Hematopoietic multipotent progenitor cell treated with erythropoietin and hydrocortisone succinate and interleukin-3 and kit ligand, for 17 days (in vitro differentiated cells): ENCODE data around the gene JMJD4.
A peak's percentile ranks its signal among the peaks of the same experiment; 100 is the strongest.

Experiments used
- DNase-seq: peaks from one replicate; pipeline ENCODE4 v3.0.0-alpha.2; 2015; ENCODE audit warnings: low spot score

The JMJD4 gene

DNA sequence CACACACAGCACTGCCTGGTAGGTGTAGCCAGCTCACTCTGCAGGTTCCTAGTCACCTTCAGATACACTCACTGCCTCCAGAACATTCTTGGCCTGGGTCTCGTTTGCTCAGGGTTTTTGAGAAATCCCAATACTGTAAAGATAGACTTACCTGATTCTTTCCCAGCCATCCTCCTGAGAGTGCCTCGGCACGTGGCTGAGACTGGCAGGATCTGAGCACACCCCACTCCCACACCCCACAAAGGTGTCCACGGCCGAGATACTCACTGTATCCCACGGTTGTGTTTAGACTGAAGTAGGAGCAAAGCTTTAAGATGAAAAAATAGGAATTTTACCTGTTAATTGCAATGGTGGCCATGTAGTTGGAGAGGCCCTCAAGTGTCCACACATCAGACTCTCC is 33.5 kb upstream of the JMJD4 start:
- DNase-seq: no peak

DNA sequence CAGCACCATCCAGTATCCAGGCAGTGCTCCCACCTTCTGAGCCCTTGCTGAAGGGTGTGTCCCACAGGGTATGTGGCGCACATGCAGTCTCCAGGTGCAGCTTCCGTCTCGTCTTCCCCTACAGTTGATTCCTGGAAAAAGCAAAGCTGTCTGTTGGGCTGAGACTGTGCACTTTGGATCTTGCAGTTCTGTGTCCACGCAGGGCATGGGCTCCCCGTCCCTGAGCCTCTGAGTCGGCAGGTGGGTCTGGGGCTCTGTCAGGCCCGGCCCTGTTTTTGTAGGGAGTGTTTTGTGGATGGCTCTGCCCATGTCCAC is 33.0 kb upstream of the JMJD4 start:
- no peak for DNase-seq

DNA sequence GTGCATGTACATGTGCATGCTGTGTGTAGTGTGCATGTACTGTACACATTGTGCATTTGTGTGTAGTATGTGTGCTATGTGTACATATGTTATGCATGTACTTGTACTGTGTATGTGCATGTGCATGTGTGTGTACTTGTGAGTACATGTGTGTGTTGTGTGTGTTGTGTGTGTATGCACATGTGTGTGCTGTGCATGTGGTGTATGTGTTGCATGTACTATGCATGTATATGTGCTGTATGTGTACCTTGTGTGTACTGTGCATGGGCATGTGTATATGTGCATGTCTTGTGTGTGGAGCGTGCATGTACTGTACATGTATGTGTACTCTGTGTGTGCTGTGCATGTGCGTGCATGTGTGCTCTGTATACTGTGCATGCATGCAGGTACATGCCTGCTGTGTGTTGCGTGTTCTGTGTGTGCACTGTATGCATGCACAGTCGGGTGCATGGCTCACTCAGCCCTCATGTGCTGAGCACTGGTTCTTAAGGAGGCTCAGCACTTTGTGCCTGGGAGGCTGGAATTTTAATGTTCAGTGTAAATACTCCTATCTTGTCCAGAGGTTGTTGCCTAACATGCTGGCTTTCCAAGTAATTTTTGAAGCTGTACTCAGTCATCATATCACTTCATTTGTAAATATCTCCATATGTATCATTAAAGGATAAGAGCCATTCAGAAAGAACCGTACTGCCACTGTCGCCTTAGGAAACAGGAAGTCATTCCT is 32.5 kb upstream of the JMJD4 start:
- no peak for DNase-seq

DNA sequence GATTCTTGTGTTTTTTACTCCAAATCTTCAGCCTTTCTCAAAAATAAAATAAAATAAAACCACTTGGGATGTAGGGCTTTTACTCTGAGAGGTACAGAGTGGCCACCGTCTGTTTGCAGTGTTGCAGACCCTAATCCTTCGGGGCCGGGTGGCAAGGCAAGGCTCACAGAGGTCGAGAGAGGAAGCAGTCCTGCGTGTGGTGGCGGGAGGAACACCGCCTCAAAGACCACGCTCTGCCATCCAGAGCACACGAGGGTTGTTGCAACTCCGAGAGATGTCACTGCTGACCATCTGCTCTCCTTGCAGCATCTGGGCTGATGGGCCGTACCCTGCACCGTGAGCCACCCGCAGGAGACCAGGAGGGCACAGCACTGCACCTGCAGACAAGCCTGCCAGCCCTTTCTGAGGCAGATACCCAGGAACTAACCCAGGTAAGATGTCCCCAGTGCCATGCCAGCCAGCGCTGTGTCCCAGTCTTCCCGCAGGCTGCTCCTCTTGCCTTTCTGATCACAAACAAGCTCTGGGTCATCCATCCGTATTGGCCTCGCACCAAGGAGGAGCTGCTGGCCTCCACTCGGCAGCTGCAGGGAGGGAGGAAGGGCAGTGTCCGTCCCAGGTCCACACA is 31.7 kb upstream of the JMJD4 start:
- DNase-seq: no peak

DNA sequence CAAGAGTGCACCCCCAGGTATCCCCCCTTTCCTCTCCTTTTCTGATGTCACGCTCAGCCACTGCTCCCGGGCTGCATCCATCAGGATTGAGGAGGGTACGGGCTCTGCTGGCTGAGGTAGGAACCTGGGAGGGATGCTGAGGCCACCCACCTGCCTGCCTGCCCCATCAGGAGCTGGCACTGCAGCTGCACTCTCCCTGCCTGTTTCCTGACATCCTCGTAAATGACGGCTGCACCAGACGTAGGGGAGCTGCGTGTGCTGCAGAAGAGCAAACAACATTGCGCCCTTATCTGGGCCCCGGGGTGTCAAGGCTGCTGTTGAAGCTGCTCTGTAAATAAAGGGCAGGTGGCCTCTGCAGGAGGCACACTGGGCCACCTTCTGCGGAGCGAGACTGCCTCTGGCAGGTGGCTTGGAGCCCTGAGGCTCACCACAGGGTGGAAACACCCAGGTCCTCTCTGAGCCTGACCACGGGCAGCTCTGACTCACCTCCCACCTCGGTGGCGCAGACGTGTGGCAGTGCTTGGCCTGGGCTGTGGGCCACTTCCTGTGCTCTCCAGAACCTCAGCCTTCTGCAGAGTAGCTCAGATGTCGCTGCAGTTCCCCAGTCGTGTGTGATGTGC is 31.0 kb upstream of the JMJD4 start:
- no peak for DNase-seq

DNA sequence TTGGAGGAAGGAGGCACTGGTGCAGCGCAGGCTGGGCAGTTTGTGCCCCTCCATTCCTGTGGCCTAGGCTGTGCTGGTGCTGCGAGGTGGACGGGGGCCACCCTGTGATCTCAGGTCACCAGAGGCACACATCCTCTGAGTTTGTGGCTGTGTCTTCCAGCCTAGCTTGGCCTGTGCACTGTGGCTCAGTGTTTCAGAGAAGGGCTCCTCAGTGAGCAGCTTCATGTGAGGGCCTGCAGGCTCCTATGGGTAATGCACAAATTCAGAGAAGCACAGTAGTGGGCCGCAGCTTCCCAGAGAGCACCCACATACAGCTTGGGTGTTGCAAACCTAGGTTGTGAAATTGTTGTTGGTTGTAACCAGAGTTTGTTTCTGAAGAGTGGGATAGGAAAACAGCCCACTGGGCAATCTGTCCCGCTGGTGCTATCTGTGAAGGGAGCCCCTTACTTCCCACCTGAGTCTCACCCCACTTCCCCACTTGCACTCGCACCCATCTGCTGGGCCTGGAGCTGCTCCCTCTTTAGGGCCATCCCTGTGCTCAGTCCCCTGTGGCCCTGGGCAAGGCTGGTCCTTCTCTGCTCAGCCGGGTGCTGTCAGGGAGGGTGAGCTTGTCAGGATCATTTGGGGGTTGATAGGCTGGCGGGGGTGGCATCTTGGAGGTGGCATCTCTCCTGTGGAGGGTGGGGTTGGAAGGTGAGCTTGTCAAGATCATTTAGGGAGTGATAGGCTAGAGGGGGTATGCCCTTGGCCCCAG is 30.3 kb upstream of the JMJD4 start:
- no peak for DNase-seq

DNA sequence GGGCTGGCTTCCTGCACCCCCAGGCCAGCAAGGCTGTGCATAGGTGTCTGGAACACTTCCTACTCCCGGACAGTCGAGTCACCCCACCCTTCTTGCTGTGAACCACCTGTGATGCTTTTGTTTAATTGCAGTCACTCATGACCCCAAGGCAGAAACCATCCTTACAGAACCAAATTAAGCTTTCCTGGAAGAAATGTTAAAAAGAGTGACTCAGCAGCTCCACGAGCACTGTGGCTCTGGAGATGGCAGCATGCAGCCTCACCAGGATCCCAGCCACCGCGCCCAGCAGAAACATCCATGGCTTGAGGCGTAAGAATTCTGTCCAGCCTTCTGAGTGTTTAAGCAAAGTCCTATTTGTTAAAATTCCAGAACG is 28.9 kb upstream of the JMJD4 start:
- no peak for DNase-seq

DNA sequence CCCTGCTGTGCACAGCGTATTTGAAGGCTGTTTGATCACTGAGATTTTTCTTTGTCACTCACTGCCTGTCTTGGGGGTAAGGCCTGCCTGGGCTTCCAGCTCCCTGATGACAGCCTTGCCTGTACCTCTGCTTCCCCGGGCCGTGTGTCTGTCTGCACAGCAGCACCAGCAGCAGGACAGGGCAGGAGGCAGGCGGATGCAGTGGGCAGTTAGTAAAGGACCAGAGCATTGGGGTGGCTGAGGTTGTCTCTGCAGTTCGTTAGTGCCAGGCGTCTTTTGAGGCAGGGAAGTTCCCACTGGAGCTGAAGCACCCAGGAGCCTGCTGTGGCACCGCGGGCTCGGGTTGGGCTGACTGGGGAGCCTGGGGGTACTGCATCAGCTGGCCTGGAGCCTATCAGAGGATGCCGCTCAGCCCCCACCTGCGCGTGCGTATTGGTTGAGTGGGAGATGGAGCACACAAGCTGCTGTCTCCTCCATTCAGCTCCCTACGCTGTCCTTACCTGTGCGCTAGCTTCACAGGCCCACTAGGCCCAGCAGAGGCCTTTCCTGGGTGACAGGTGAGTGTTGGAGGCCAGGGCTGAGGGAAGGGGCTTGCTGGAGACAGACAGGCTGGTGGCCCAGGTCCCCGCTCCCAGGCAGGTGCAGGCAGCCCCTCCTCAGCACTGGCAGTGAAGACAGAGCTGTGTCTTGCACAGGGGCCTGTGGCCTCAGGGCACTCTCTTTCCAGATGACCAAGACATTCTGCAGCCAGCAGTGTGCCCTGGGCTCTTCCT is 28.3 kb upstream of the JMJD4 start:
- DNase-seq: no peak

DNA sequence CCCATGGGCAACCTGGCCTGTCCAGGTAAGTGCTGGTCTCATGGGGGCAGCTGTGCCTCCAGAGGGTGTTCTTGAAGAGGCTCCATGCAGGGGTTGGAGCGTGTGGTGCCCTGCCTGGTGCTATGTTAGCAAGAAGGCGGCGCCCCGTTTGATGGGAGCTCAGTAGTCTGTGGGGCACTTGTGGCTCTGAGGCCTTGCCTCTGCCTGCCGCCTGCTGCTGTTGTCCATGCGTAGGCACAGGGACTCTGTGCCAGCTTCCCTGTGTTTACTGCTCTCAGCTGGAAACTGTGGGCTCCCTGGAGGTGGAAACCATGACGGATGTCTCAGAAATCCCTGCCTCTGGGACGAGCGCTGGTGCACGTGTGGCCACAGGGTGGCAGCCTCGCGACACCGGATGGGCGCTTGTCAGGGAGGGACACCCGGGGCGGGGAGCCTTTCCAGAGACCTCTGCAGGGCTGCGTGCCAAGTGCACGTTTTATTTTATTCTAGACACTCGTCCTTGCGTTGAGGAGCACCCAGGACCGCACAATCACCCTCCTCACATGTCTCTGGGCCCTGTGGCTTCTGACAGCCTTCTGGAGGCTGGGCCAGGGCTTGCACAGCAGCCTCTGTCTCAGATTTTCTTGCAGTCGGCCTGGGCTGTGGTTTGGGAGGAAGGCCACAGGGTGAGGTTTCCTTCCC is 27.3 kb upstream of the JMJD4 start:
- peak; percentile 59 for DNase-seq

DNA sequence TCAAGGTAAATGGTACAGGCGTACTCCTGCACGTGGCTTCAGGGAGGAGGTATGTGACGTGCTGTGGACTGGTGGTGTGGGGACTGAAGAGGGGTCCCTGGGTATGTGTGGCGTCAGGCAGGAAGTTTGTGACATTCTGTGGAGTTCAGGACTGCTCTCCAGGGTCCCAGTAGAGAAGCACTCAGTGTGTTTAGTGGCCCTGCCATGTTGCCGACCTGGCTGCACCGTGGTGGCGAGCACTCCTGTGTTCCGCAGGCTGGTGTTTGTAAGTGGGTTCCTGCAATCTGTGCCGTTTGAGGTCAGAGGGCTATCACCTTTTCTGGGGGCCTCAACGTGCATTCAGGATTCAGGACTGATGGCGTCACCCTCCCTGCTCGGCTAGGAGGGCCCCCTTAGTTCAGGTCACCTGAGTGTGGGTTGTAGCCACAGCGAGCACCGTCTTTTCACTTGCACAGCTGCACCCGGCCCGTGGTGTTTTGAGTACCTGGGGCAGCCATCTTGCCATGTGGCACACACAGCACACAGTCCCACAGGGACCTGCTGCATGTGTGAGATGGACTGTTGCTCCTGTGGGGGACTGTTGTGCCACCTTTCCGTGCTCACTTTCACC is 26.6 kb upstream of the JMJD4 start:
- DNase-seq: no peak

DNA sequence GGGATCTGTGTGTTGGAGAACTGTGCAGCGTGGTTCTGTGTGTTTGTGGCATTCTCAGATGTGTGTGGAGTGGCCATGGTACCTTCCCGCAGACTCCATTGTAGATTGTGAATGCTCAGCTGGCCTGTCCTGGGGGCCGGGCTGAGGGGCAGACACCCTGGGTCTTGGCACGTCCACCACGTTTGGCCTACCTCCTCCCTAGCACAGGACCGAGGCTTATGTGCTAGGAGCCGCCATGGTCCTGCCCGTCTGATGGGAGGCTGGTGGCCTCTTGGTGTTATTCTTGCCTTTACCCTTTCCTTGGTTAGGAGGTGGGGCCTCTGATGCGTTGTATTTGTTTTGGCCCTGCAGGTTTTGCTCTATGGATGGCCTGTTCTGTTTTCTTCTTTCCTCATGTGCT is 25.3 kb upstream of the JMJD4 start:
- DNase-seq: no peak

DNA sequence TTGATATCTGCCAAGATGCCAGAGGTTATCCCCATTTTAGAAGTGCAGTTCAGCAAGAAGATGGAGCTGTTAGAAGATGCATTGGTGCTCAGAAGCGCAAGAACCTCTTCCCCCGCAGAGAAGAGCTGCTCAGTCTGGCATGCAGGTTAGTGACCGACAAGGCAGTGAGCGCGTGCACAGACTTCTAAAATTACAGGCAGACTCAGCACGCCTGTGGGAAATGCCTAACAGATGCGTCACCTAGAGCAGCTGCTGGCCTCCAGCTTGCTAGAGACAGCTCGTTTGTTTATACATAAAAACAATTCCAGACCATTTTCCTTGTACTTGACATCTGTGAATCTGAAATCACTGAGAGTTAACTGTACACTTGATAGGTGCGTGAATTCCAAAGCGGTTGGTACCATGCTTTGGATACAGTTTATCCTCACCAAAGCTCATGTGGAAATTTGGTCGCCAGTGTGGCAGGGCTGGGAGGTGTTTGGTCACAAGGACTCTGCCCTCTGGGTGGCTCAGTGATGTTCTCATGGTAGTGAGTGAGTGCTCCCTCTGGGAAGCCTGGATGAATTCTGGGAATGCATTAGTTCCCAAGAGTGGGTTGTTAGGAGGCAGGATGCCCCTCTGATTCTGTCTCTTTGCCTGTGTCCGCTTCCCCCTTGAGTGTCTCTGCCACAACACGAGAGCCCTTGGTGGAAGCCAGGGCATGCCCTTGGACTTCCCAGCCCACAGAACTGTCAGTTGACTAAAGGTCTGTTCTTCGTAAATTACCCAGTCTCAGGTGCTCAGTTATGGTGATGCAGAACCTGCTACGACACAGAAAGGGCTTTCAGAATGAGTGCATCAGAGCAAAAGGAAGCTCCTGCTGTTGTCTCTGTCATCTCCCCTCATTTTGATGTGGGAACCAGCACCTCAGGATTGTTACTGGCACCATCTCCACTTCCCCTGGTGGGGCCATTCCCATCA is 24.5 kb upstream of the JMJD4 start:
- no peak for DNase-seq

DNA sequence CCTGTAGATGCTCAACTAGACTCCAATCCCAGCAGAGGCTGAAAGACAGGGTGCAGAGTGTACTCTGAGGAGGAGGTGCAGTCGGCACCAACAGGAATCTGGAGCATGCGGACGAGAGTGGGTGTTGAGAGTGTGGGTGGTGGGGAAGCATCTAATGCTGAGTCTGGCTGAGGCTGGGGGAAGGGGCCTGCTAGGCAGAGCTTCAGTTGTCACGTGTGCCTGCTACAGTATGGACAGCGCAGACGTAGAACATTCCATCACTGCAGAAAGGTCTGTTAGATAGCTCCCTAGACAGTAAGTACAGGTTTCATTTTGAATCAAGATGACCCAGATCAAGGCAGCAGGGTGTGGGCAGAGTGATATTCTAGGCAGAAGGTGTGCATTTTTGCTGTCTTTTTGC is 23.3 kb upstream of the JMJD4 start:
- DNase-seq: no peak

DNA sequence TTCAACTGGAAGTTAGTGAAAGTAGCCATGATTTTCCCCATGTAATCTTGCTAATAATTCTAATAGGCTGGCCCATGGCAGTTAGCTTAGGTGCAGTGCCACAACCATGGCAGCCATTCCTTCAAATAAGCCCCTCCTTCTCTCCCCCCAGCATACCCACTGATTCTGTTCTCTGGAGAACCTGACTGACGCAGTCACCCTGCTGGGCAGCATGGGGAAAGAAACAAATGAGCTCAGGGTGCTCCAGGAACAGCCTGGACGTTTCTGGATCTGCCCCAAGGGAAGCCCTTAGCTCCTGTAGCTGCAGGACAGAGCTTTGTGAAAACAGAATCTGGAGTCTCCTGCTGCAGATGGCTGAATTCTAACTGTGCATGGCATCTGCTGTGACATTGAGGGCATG is 22.7 kb upstream of the JMJD4 start:
- DNase-seq: no peak

DNA sequence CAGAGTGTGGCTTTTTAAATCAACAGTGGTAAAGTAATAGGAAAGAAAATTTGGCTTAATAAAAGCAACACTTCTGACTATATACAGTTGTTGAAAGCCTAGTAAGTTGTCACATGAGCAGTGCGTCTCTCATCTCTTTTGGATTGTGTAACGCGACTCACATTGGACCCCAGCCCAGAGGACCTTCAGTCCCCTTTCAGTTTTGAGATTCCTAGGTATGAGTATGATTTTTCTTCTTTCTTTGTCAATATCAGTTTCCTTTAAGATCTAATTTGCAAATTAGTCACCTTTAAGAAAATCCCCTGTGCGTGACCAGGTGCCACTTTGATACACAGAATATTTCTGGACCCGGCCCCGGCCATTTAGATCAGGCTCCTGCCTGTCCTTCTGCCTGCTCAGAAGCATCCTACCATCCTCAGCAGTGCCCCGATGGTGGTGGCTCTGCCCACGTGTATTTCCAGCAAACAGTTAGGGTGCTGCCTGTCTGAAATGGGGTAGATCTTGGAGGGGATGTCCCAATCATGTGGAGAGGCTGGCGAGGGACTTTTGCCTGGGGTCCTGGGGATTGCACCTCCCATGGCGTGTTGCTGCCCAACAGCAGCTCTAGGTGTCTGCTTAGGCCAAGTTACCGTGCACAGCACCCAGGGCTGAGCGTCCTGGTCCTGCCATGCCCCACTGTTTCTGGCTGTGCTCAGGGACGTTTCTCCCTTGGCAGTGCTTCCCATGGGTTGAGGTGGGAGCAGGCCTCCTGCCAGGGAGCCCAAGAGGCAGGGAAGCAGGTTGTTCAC is 21.3 kb upstream of the JMJD4 start:
- no peak for DNase-seq

DNA sequence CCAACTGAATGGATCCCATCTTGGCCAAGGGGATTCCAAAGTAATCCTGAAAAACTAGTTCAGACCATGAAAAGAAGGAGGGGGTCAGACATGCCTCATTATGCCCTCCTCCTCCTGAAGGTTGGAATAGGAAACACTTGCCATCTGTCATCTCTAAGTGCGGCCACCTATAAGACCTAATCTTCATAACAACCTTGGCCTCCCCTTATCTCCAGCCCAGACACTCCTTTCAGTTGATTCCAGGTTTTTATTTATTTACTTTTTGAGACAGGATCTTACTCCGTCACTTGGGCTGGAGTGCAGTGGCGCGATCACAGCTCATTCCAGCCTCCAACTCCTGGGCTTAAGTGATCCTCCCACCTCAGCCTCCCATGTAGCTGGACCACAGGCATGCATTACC is 19.9 kb upstream of the JMJD4 start:
- DNase-seq: no peak

DNA sequence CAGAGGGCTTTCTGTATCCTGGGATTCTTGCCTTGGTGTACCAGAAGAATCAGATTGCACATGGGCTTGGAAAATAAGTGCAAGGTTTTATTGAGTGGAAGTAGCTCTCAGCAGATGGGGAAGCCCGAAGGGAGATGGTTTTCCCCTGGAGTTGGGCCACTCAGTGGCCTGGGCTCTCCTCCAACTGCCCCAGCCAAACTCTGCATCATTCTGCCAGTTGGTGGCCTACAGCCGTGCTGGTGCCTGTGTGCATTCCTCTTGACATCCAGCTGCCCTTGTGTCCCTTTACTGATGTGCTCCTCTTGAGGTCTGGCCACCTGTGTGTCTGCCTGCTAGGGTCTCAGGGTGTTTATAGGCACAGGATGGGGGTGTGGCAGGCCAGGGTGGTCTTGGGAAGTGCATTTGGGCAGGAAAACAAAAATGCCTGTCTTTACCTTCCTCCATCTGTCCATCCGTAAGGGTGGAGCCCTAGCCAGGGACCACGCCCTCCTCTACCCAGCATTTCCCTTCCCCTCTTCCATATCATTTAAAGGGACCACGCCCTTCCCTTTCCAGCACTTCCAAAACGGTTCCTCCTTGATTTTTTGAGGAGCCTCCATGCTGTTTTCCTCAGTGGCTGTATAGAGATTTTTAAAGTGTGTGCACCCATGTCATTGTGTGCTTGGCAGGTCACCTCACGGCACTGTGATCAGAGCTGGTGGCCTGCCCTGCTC is 19.1 kb upstream of the JMJD4 start:
- no peak for DNase-seq

DNA sequence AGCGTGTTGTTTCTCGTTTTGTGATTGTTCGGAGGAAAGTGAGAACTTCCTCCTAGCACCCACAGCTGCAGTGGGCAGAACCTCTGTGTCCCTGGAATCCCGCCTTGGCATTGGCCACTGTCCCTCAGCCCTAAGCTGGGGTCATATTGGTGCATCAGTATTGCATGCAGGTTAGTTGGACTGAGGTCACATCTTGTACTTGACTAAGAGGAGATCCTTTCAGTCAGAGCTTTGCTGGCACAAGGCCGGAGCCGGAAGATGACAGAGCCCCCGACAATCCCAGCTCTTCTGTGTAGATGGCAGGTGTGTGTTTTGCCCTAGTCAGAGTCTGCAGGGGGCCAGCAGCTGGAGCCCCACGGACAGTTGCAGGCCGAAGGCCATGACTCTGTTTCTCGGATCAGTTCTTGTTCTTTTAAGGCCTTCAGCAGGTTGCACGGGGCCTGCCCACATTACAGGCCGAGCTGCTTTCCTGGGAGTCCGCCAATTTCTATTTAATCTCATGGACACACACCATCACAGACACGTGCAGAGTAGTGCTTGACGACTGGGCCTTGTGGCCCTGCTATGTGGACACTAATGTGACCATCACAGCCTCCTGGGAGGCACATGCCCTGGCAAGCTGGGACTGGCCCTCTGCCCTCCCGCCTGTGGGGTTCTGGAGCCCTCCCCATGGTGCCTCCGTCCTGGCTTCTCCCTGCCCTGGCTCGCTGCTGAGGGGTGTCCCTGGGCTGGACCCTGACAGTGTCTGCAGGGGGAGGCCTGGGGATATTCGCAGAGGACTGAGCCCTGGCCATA is 15.0 kb upstream of the JMJD4 start:
- DNase-seq: no peak
